Activated T-cell treated with anti-CD3 and anti-CD28 coated beads, Interleukin-2, amount 50 U/mL, for 4 hours (primary cell): ENCODE data around the gene EVX1. TPM values are rescaled to one million over a fixed set of nuclear protein-coding genes. Genes with fewer than 3 reads are reported as not detected.

Source experiments
- ATAC-seq, 2 donors: fragments of 200-7000 bp; cut with Tn5 transposase; one replicate each; pipeline ENCODE4 v1.10.0; 2021
- DNase-seq: peaks from one replicate; pipeline ENCODE4 v3.0.0-alpha.2; 2020
- H3K27me3 Mint-ChIP-seq: one replicate; pipeline ENCODE4 v1.8.0; 2021; ENCODE audit warnings: low read depth, mixed read lengths
- H3K36me3 Mint-ChIP-seq: one replicate; pipeline ENCODE4 v1.8.0; 2022; ENCODE audit warnings: mixed read lengths; ENCODE audit not compliant: insufficient read depth
- H3K4me1 Mint-ChIP-seq: one replicate; pipeline ENCODE4 v1.8.0; 2021; ENCODE audit warnings: low read depth, mixed read lengths
- H3K4me3 Mint-ChIP-seq: one replicate; pipeline ENCODE4 v1.8.0; 2021; ENCODE audit warnings: mild to moderate bottlenecking, moderate library complexity, mixed read lengths
- H3K9me3 Mint-ChIP-seq: one replicate; pipeline ENCODE4 v1.8.0; 2021; ENCODE audit warnings: mixed read lengths
- total RNA-seq, 3 donors: library from RNA; stranded (reverse); gene quantifications; one replicate each; pipeline ENCODE4 v1.2.1, GENCODE V29; 2021

EVX1 gene
- total RNA-seq, 3 donors from 2014 or later: not detected

DNA sequence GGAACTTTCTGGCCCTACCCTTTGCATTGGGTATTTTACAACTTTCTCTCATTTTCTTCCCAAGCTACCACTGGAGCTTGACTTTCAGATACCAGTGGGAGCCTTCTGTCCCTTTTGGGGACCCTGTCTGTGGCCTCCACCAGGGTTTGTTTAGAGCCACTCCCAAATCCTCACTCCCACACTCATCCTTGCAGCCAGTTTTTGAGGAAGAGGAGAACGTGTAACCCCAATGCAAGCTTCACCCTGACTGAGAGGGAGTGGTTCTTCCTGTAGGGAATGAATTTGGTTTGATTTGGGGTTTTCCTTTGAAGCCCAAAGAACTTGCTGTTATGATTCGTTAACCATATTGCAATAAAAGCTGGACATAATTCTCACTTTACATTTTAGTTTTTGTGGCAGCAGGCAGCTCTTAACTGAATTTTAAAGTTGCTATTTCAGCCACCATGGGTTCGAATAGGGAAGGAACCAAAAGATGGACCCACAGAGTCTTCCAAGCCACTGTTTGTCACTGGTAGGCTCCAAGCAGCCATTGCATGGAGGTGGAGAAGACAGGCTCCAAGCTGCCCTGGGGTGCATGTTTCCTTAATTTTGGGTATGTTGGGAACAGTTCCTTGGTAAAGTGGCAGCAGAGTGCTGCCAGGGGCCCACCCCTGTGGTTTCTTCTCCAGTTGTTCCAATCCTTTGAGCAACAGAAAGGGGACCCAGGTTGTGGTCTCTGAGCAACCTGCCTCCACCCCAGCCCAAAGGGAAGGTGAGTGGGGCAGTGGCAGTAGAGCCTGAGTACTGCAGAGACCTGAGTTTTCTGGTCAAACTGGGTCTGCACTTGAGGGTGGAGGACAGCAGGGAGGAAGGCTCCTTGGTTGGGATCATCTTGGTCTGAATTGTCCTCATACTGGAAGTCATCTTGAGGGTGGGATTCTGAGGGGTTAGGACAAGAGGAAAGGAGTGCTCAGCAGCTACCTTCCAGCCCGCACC, 5.1 kb downstream of the EVX1 start:
- Mint-ChIP-seq H3K9me3 (no peaks in the 10 kb centered on the region), H3K4me1 (peaks cover 12% of the 10 kb centered on the region), H3K36me3 (no peaks in the 10 kb centered on the region), H3K27me3 (peaks cover 80% of the 10 kb centered on the region), H3K4me3 (no peak overlapping the region)
- DNase-seq: no peak
- ATAC-seq: no peak

DNA sequence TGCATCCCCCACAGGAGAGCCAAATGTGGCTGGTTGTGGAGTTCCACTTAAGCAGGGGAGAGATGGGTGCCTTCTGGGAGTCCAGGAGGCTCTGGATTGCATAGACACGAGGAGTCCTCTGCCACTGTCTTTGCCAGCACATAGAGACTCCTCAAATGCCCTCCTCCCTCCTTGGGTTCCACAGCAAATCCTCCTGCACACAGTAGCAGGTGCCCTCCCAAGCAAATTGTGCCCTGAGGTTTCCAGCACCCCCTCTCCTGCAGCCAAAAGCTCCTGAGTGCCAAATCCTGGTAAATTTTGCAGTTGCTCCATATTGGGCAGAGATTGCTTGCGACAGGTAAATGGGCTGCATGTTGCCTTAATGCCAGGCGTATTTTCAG, 5.8 kb downstream of the EVX1 start:
- DNase-seq: no peak
- H3K9me3 Mint-ChIP-seq: no peaks in the 10 kb centered on the region
- no peaks in the 10 kb centered on the region for H3K36me3 Mint-ChIP-seq
- H3K4me3 Mint-ChIP-seq: no peak overlapping the region
- peaks cover 10% of the 10 kb centered on the region for H3K4me1 Mint-ChIP-seq
- no peak for ATAC-seq
- peaks cover 85% of the 10 kb centered on the region for H3K27me3 Mint-ChIP-seq

DNA sequence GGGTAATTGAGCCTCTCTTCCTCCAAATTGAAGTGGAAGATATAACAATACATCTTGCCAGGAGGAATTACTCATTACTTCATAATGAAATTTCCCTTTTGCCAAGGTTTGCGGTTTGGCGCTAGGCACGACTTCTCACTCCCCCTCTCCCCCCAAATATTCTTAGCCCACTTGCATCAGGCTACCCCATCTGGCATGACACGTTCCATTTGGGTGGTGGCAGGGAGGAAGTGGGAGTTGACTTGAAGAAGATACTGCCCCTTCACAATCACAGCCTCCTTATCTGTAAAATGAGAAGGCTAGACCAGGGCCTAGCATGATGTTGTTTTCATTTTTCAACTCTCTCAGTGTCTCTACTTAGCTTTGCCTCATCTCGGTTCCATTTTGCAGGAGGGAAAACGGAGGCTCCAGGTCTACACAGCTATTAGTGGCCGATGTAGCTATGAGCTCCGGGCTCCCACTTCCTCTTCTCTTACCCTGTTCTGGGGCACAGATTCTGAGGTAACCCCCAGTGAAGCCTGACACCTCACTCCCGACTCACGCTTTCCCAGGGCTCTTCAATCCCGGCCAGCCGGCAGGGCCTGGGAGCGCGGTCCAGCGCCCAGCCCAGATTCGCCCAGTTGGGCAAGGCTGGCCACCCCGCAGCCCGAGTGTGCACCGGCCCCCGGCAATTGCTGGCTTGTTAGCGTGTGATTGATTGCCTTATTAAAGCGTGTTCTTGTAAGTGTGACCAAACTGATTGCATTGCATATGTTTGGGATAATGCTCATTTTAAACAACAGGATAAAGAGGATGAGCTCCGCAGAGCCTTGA, 6.5 kb downstream of the EVX1 start:
- H3K4me1 Mint-ChIP-seq: peaks cover 6% of the 10 kb centered on the region
- ATAC-seq: no peak

DNA sequence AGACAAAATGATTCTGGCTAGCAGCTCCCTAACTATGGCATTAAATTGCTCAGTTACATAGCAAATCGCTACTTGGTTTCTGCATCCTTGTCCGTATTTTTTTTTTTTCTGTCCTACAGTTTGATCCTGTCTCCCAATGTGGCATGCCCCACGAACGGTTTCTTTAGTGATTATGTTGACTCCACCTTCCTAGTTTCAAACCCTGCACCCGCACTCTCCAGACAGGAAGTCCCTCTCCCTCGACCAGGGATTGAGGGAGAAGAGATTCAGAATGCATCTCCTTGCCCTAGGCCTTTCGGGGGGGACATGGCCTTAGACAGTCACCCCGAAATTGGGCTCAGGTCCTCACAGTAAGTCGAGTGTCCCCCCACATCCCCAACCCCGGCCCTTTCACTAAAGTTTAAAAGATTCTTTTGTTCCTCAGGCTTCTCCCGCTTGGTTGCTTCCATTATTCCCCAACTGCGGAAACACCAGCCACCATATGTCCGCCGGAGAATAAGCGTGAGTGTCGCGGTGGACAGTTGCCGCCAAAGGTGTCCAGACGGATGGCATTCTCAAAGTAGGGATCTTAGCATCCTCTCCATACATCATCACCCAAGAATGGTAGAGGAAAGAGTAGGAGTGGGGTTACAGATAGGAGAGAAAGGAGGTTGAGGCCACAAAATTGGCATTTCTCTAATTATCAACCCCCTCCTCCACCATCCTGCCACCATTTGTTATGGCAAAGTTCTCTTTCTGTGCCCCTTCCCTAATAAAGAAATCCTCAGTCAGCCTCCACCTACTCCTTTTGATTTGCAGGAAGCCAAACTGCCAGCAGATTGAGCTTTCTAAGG, 7.3 kb downstream of the EVX1 start:
- ATAC-seq: no peak
- DNase-seq: no peak
- Mint-ChIP-seq H3K36me3 (no peaks in the 10 kb centered on the region), H3K9me3 (no peaks in the 10 kb centered on the region), H3K4me3 (no peak overlapping the region), H3K27me3 (peaks cover 83% of the 10 kb centered on the region), H3K4me1 (peaks cover 5% of the 10 kb centered on the region)

More for the DNA sequence above, 6.5 kb downstream of the EVX1 start:
- H3K27me3 Mint-ChIP-seq: peaks cover 84% of the 10 kb centered on the region
- DNase-seq: no peak
- H3K36me3 Mint-ChIP-seq: no peaks in the 10 kb centered on the region
- H3K9me3 Mint-ChIP-seq: no peaks in the 10 kb centered on the region
- H3K4me3 Mint-ChIP-seq: no peak overlapping the region

DNA sequence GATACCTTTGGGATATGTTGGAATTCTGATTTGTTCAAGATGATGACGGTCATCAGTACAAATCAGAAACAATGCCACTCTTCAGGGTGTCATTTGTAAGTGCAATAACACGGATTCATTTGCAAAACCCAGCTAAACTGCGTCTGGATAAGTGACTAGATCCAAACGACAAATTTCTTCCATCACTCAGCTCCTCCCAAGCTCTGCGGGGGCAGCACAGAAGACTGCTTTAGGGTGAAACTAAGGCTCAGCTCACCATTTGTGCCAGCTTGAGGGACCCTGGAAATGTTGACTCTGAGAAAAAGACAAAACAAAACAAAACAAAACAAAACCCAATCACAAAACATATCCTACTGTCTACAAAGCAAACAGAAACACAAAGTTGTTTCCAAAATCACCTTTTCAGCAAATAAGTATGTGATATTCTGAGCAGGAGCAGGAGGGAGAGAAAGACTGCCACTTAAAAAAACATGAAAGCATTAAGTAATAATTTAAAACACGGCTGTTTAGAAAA, 8.0 kb downstream of the EVX1 start:
- Mint-ChIP-seq H3K36me3 (no peaks in the 10 kb centered on the region), H3K4me3 (no peak overlapping the region), H3K4me1 (peaks cover 5% of the 10 kb centered on the region), H3K27me3 (peaks cover 80% of the 10 kb centered on the region), H3K9me3 (no peaks in the 10 kb centered on the region)
- DNase-seq: no peak
- no peak for ATAC-seq

DNA sequence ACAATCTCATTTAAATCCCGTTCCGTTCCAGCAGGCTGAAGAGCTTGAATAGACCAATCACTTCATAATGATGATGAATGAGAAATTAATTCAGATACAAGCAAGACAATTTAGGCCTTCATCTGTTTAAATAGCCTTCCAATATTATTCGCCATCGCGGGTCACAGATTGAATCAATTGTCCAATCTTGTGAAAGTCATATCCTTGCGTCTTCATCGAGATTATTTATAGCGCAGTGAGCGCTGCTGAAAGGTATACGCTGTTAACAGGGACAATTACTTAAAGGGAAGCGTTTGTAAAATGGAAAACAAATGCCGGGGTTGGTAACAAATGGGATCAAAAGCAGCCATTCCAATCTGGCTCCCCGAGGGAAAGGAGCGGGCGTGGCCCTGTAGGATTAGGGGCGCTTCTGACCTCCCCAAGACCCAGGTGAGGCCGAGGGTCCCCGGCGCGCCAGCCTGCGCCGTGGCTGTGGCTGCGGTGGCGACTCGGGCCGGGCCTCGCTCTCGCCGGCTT, 8.6 kb downstream of the EVX1 start:
- H3K9me3 Mint-ChIP-seq: no peaks in the 10 kb centered on the region
- no peak overlapping the region for H3K4me3 Mint-ChIP-seq
- ATAC-seq (no peak), DNase-seq (no peak)
- peaks cover 75% of the 10 kb centered on the region for H3K27me3 Mint-ChIP-seq
- H3K36me3 Mint-ChIP-seq: no peaks in the 10 kb centered on the region
- peaks cover 5% of the 10 kb centered on the region for H3K4me1 Mint-ChIP-seq

DNA sequence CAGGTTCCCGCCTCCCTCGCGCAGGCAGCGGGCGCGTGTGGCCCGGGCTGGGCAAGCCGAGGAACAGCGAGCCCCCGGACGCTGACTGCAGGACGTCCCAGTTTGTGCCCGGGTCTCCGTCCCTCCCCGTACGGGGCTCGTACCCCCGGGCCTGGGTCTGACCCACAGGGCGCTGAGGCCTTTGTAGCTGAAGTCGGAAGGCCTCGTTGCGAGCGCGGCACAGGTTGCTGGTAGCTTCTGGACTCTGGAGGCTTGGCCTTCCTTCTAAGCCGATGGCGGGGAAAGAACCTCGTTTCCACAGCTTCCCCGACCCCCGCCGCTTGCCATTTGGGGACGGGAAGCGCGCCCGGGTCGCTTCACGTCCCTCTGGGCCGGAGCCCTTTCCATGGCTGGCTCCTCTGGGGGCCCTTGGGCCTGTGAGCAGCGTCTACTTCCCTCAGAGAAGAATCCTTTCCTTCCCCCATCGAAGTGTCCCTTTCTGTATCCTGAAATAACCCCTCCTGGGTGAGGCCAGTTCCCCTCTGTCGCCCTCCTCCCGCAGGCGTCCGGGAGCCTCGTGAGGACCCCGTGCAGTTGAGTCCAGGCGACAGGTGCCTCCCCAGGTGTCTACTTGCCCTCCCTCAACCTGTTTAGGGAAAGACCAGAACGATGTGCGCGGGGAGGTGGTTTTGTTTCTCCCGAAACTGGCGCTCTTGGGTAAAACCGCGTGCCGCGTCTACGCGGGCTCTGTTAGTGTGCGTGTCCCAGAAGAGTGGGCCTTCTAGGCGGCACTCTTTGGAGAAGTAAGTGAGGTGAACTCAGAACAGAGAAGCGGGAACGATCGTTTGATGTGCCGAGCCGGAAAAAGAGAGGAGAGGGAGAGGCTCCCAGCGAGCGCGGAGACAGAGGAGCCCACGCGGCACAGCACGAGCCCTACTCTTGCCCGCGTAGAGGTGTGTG, 9.3 kb downstream of the EVX1 start:
- Mint-ChIP-seq H3K27me3 (peaks cover 72% of the 10 kb centered on the region), H3K4me3 (no peak overlapping the region), H3K9me3 (no peaks in the 10 kb centered on the region), H3K36me3 (no peaks in the 10 kb centered on the region), H3K4me1 (peaks cover 5% of the 10 kb centered on the region)
- no peak for DNase-seq
- ATAC-seq: no peak

DNA sequence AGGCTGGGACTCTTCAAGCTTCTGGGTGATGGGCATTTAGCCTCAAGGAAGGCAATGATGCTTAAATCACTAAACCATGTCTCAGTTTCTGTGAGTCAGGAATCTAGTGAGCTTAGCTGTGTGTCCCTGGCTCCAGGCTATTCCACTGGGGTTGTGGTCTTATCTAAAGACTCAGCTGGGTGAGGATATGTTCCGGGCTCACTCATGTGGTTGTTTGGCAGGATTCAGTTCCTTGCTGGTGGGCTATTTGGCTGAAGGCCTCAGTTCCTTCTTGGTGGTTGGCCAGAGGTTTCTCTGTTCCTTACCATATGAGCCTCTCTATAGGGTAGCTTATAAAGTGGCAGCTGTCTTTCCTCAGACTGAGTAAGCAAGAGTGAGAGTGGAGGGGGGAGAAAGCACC, 12.0 kb downstream of the EVX1 start:
- H3K9me3 Mint-ChIP-seq: no peaks in the 10 kb centered on the region
- peaks cover 55% of the 10 kb centered on the region for H3K27me3 Mint-ChIP-seq
- ATAC-seq (no peak), DNase-seq (no peak)
- H3K36me3 Mint-ChIP-seq: no peaks in the 10 kb centered on the region
- H3K4me3 Mint-ChIP-seq: no peak overlapping the region
- H3K4me1 Mint-ChIP-seq: peaks cover 5% of the 10 kb centered on the region

DNA sequence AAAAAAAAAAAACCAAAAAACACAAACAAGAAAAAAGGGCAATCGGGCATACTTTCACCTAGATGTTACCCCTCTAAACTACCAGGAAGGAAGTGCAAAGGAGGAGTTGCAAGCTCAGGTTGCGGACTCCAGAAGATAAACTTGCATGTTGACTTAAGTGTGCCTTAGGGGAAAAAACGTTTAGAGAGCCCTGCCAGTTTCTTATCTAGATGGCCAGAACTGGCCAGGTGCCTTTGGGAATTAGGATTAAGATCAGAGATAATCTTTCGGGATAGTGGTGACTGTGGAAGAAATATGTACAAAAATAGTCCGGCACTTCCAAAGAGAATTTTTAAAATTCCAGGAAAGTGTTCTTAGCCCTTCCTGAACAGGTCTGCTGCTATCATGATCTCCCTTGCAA, 17.6 kb downstream of the EVX1 start:
- no peaks in the 10 kb centered on the region for H3K9me3 Mint-ChIP-seq
- no peak overlapping the region for H3K4me3 Mint-ChIP-seq
- no peaks in the 10 kb centered on the region for H3K4me1 Mint-ChIP-seq
- DNase-seq (no peak), ATAC-seq (no peak)
- H3K27me3 Mint-ChIP-seq: peaks cover 19% of the 10 kb centered on the region
- no peaks in the 10 kb centered on the region for H3K36me3 Mint-ChIP-seq

DNA sequence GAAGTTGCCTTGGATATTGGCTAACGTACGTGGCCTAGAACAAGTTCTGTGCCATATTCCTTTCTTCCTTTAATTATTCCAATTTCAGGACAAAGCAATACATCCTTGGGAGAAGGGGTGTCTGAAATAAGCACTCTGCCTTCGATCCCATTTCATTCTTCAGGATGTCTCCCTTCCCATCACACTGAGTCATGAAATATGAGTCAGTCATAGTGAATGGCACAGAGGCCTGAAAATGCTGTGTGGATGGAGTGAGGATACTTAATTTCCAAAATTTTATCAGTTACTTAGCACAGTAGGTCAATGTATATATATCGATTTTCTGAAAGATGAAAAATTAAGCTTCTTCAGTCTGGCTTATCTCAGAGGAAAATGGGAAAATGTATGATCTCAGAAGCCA, 19.5 kb downstream of the EVX1 start:
- Mint-ChIP-seq H3K27me3 (peaks cover 16% of the 10 kb centered on the region), H3K4me1 (no peaks in the 10 kb centered on the region), H3K9me3 (no peaks in the 10 kb centered on the region), H3K36me3 (no peaks in the 10 kb centered on the region), H3K4me3 (no peak overlapping the region)
- ATAC-seq: no peak
- no peak for DNase-seq

DNA sequence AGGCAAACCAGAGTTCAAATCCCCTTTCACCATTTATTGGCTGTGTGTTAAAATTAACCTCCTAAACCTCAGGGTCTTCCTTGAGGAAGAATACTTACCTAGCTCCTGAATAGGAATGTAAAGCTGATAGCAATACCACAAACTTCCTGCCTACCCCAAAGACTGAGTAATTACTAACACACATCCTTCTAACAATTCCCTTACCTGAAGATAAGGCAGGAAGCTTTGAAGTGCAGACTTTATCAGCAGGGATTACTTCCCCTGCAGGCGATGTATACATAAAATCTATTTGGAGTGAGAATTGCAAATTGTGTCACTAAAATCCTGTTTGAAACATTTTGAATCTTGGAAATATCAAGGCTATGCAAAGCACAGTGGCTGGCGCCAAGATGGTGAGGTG, 21.2 kb downstream of the EVX1 start:
- ATAC-seq (no peak), DNase-seq (no peak)
- Mint-ChIP-seq H3K4me3 (no peak overlapping the region), H3K4me1 (no peaks in the 10 kb centered on the region), H3K9me3 (no peaks in the 10 kb centered on the region), H3K36me3 (no peaks in the 10 kb centered on the region), H3K27me3 (peaks cover 17% of the 10 kb centered on the region)

DNA sequence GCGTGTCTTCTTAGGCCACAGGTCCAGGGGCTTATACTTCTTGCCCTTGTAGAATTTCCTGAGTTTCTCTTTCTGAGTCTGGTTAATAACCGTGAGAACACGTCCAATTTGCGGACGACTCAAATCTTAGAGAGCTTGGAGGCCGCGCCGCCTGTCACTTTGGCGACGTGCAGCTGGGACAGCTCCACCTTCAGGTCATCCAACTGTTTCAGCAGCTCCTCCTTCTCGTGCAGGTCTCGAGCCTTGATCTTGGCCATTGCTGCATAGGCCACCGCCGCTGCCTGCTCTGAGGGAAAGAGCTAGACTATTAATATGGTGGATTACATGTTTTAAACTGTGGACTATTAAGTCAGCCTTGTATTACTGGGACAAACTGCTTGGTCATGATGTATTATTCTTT, 26.9 kb downstream of the EVX1 start:
- Mint-ChIP-seq H3K27me3 (peaks cover 21% of the 10 kb centered on the region), H3K4me3 (no peak overlapping the region), H3K4me1 (no peaks in the 10 kb centered on the region), H3K9me3 (peaks cover 14% of the 10 kb centered on the region), H3K36me3 (no peaks in the 10 kb centered on the region)
- ATAC-seq (no peak), DNase-seq (no peak)

DNA sequence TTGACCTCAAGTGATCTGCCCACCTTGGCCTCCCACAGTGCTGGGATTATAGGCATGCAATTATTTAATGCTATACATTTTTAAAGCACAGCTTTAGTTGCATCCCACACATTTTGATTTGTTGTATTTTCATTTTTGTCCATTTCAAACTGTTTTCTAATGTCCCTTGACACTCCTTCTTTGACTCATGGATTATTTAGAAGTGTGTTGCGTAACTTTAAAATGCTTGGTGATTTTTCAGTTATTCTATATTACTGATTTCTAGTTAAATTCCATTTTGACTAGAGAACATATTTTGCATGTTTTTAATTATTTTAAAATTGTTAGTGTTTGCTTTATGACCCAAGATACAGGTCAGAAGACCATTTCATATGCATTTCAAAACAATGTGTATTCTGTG, 28.8 kb downstream of the EVX1 start:
- H3K4me1 Mint-ChIP-seq: no peaks in the 10 kb centered on the region
- DNase-seq: no peak

More for the DNA sequence above, 28.8 kb downstream of the EVX1 start:
- peaks cover 17% of the 10 kb centered on the region for H3K27me3 Mint-ChIP-seq
- H3K4me3 Mint-ChIP-seq: no peak overlapping the region
- ATAC-seq: no peak
- H3K36me3 Mint-ChIP-seq: no peaks in the 10 kb centered on the region
- peaks cover 14% of the 10 kb centered on the region for H3K9me3 Mint-ChIP-seq
